ENCODE measurements around the gene CIB4.

Gene CIB4

DNA sequence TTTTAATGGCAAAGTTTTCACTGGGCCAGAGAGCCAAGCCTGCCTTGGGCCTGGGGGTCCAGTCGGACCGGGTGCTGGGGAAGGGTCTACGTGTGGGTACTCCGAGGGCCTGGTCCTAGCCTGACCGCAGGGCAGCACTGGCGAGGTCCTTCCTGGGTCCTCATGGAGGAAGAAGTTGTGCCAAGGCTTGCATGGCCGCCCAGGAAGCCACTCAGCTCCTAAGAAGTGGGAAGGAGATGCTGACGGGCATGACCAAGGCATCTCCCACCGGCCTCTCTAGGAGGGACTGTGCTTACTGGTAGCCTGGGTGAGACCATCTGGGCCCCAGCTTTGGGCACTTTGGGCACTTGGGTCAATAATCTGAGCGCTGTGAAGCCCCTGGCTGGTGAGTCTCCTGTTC lies 22.6 kb downstream of the CIB4 start:
- DNase-seq (no peak), ATAC-seq (ENCODE audit: insufficient read depth, low read depth) (no peak)
- H3K79me2 ChIP-seq (ENCODE audit: insufficient read depth, low read length) = no peaks in the 10 kb centered on the region
- no peaks in the 10 kb centered on the region for H3K4me1 ChIP-seq (ENCODE audit: insufficient read depth, low read length)
- H3K27me3 ChIP-seq (ENCODE audit: insufficient read depth, low read length, poor library complexity) = peaks cover 9% of the 10 kb centered on the region
- no peak overlapping the region for H3K4me2 ChIP-seq (ENCODE audit: insufficient read depth, low read length)
- H3K27ac ChIP-seq (ENCODE audit: low read length) = no peak overlapping the region
- no peak for TF ChIP-seq EZH2 (IDR thresholded peaks at IDR 0.05; ENCODE audit: borderline replicate concordance, low read depth, low read length, severe bottlenecking)
- TF ChIP-seq, protein P1, sequence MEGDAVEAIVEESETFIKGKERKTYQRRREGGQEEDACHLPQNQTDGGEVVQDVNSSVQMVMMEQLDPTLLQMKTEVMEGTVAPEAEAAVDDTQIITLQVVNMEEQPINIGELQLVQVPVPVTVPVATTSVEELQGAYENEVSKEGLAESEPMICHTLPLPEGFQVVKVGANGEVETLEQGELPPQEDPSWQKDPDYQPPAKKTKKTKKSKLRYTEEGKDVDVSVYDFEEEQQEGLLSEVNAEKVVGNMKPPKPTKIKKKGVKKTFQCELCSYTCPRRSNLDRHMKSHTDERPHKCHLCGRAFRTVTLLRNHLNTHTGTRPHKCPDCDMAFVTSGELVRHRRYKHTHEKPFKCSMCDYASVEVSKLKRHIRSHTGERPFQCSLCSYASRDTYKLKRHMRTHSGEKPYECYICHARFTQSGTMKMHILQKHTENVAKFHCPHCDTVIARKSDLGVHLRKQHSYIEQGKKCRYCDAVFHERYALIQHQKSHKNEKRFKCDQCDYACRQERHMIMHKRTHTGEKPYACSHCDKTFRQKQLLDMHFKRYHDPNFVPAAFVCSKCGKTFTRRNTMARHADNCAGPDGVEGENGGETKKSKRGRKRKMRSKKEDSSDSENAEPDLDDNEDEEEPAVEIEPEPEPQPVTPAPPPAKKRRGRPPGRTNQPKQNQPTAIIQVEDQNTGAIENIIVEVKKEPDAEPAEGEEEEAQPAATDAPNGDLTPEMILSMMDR (IDR thresholded peaks at IDR 0.05; ENCODE audit: borderline replicate concordance, extremely low read depth, low read length, poor library complexity, severe bottlenecking) = no peak
- H3K9ac ChIP-seq (ENCODE audit: low read depth, low read length) = no peak overlapping the region
- H3K4me3 ChIP-seq (ENCODE audit: low read depth in 1 of 2, low read length in 2 of 2) = no peak overlapping the region
- no peaks in the 10 kb centered on the region for H3K36me3 ChIP-seq (ENCODE audit: insufficient read depth, low read length)
- H2AFZ ChIP-seq (ENCODE audit: low read depth, low read length) = no peak overlapping the region
- H4K20me1 ChIP-seq (ENCODE audit: insufficient read depth, low read length) = no peaks in the 10 kb centered on the region
- no peaks in the 10 kb centered on the region for H3K9me3 ChIP-seq (ENCODE audit: insufficient read depth, low read length, severe bottlenecking)

DNA sequence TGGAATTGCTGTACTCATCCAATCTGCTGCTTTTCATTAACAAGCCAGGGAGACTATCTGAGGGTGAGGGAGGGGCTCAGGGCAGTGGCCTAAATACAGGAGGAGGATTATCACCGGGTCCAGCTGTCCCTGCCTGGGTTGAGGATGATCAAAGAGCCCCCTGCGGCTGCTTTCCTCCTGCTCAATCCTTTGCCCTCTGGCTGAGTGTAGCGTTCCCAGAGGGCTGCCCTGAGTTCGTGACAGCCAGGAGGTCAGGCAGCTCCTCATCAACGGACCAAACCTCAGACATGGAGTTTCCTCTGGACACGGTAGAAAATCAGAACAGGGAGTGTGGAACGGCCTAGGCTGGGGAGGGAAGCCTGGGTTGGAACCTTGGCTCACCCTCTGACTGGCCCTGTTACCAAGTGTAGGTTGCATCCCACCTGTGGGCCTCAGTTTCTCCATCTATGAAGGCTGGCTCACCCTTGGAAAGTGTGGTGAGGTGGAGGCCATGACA lies 23.5 kb downstream of the CIB4 start:
- H2AFZ ChIP-seq (ENCODE audit: low read depth, low read length) = no peak overlapping the region
- no peak overlapping the region for H3K4me3 ChIP-seq (ENCODE audit: low read depth in 1 of 2, low read length in 2 of 2)
- no peaks in the 10 kb centered on the region for H4K20me1 ChIP-seq (ENCODE audit: insufficient read depth, low read length)

DNA sequence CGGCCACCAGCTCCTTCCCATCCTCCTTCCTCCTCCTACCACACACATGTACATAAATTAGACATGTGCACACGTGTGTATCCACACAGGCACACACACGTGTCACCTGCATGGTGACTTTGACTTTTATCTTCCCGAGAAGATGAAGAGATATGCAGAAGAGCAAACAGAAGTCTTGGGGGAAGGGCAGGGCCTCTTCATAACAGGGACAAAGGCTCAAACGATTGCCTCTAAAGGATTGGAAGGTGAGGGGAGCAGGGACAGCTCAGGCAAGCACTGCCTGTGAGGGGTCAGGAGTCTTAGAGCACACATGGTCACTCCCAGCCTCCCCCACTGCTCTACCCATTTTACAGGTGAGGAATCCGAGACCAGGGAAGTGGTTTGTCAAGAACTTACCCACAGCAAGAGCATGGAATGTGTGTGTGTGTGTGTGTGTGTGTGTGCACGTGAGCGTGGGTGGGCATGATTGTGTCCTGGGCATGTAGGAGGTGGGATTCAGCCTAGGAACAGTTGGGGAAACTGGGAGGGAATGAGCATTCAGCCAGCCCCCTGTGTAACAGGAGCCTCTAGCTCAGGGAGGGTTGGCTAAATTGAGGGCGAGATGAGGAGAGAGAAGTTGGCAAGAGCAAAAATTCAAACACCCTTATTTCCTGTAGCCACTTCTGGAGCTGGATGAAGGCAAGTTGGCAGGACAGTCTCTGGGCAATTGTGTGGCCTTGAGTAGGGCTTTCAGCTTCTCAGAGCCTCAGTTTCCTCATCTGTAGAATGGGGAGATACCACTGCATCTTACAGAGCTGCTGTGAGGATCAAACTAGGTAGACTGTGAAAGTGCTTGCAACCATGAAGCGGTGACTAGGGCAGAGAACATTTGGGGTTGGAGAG lies 24.2 kb downstream of the CIB4 start:
- DNase-seq = no peak
- H3K9me3 ChIP-seq (ENCODE audit: insufficient read depth, low read length, severe bottlenecking) = no peaks in the 10 kb centered on the region
- ATAC-seq (ENCODE audit: insufficient read depth, low read depth) = no peak
- H3K36me3 ChIP-seq (ENCODE audit: insufficient read depth, low read length) = no peaks in the 10 kb centered on the region
- H3K4me3 ChIP-seq (ENCODE audit: low read depth in 1 of 2, low read length in 2 of 2) = no peak overlapping the region
- H2AFZ ChIP-seq (ENCODE audit: low read depth, low read length) = no peak overlapping the region
- H3K9ac ChIP-seq (ENCODE audit: low read depth, low read length) = no peak overlapping the region
- H3K79me2 ChIP-seq (ENCODE audit: insufficient read depth, low read length) = no peaks in the 10 kb centered on the region
- no peaks in the 10 kb centered on the region for H4K20me1 ChIP-seq (ENCODE audit: insufficient read depth, low read length)
- H3K27ac ChIP-seq (ENCODE audit: low read length) = no peak overlapping the region
- H3K4me1 ChIP-seq (ENCODE audit: insufficient read depth, low read length) = no peaks in the 10 kb centered on the region
- TF ChIP-seq, protein P1 (IDR thresholded peaks at IDR 0.05; ENCODE audit: borderline replicate concordance, extremely low read depth, low read length, poor library complexity, severe bottlenecking) = no peak
- no peak for TF ChIP-seq EZH2 (IDR thresholded peaks at IDR 0.05; ENCODE audit: borderline replicate concordance, low read depth, low read length, severe bottlenecking)
- no peak overlapping the region for H3K4me2 ChIP-seq (ENCODE audit: insufficient read depth, low read length)
- H3K27me3 ChIP-seq (ENCODE audit: insufficient read depth, low read length, poor library complexity) = peaks cover 12% of the 10 kb centered on the region

More for the DNA sequence above, 23.5 kb downstream of the CIB4 start:
- H3K9ac ChIP-seq (ENCODE audit: low read depth, low read length) = no peak overlapping the region
- peaks cover 10% of the 10 kb centered on the region for H3K27me3 ChIP-seq (ENCODE audit: insufficient read depth, low read length, poor library complexity)
- H3K4me1 ChIP-seq (ENCODE audit: insufficient read depth, low read length) = no peaks in the 10 kb centered on the region
- H3K79me2 ChIP-seq (ENCODE audit: insufficient read depth, low read length) = no peaks in the 10 kb centered on the region
- ATAC-seq (ENCODE audit: insufficient read depth, low read depth) (no peak), DNase-seq (no peak)
- H3K36me3 ChIP-seq (ENCODE audit: insufficient read depth, low read length) = no peaks in the 10 kb centered on the region
- no peak overlapping the region for H3K27ac ChIP-seq (ENCODE audit: low read length)
- no peak overlapping the region for H3K4me2 ChIP-seq (ENCODE audit: insufficient read depth, low read length)
- no peaks in the 10 kb centered on the region for H3K9me3 ChIP-seq (ENCODE audit: insufficient read depth, low read length, severe bottlenecking)
- TF ChIP-seq, protein P1 (IDR thresholded peaks at IDR 0.05; ENCODE audit: borderline replicate concordance, extremely low read depth, low read length, poor library complexity, severe bottlenecking) = no peak
- no peak for TF ChIP-seq EZH2 (IDR thresholded peaks at IDR 0.05; ENCODE audit: borderline replicate concordance, low read depth, low read length, severe bottlenecking)

Data from DND-41 (cell line).